ENCODE results near the gene PATJ. TPM values are rescaled to one million over a fixed set of nuclear protein-coding genes. Genes with fewer than 3 reads are reported as not detected.

PATJ gene
- total RNA-seq, 1 experiment from 2014 or later = 48.8 TPM

- no peak overlapping the region for H3K4me3 ChIP-seq (replicated peaks in 1 of 2; ENCODE audit: low read depth in 1 of 2, low read length in 2 of 2)
- no TSS peak for BruUV-seq (replicated peaks)
- H3K36me3 ChIP-seq (ENCODE audit: control insufficient read depth in 1 of 2, insufficient read depth in 2 of 2, low read length in 2 of 2) = no peaks in the 10 kb centered on the region
- CTCF ChIA-PET = no interaction called here
- no peak overlapping the region for H2AFZ ChIP-seq (ENCODE audit: low read depth, low read length, poor library complexity, severe bottlenecking)
- POLR2A ChIA-PET = no interaction called here
- no peaks in the 10 kb centered on the region for H3K4me1 ChIP-seq (ENCODE audit: control insufficient read depth in 1 of 2, insufficient read depth in 2 of 2, low read length in 2 of 2)
- H3K9me2 ChIP-seq (ENCODE audit: insufficient read depth) = no peaks in the 10 kb centered on the region
- ATAC-seq (no peak), DNase-seq (ENCODE audit: low read depth, low spot score) (no peak)
- no peak overlapping the region for H3K4me2 ChIP-seq (ENCODE audit: low read length)
- intact Hi-C loops (cut with micrococcal nuclease) = no loop called here
- no peak overlapping the region for H3K9ac ChIP-seq (ENCODE audit: low read length)
- H3K27ac ChIP-seq (ENCODE audit: low read depth, low read length) = no peak overlapping the region
- H3K79me2 ChIP-seq (ENCODE audit: insufficient read depth, low read length) = no peaks in the 10 kb centered on the region
- TF ChIP-seq EZH2phosphoT487 (IDR thresholded peaks at IDR 0.05; ENCODE audit: borderline replicate concordance) = no peak
- TF ChIP-seq ZNF274 (IDR thresholded peaks at IDR 0.05; ENCODE audit: low read depth, low read length) = no peak
- TF ChIP-seq ZBTB33 (IDR thresholded peaks at IDR 0.05; ENCODE audit: extremely low read depth, insufficient replicate concordance, low read length) = no peak
- no peak for TF ChIP-seq POLR2AphosphoS5 (IDR thresholded peaks at IDR 0.05; ENCODE audit: low read depth, low read length)
- no peak for TF ChIP-seq YY1 (IDR thresholded peaks at IDR 0.05; ENCODE audit: extremely low read depth, insufficient replicate concordance, low read depth, low read length)
- no peak for TF ChIP-seq CTCF (IDR thresholded peaks at IDR 0.05 in 2 of 3, conservative IDR thresholded peaks at IDR 0.05 in 1 of 3; ENCODE audit: borderline replicate concordance in 1 of 3, insufficient read depth in 1 of 3, low read depth in 2 of 3, low read length in 2 of 3)
- TF ChIP-seq SIN3A (IDR thresholded peaks at IDR 0.05; ENCODE audit: low read depth) = no peak
- TF ChIP-seq EZH2 (IDR thresholded peaks at IDR 0.05) = no peak
- no peak for TF ChIP-seq ELF1 (IDR thresholded peaks at IDR 0.05; ENCODE audit: borderline replicate concordance, low read depth)
- TF ChIP-seq POLR2A (IDR thresholded peaks at IDR 0.05; ENCODE audit: borderline replicate concordance, extremely low read depth, insufficient read depth, insufficient read length) = no peak
- TF ChIP-seq SP1 (IDR thresholded peaks at IDR 0.05; ENCODE audit: low read depth) = no peak
- TF ChIP-seq REST (IDR thresholded peaks at IDR 0.05; ENCODE audit: low read depth) = no peak
- no peak for TF ChIP-seq ZFX (IDR thresholded peaks at IDR 0.05)
- no peak for TF ChIP-seq CEBPB (IDR thresholded peaks at IDR 0.05; ENCODE audit: low read depth)
- TF ChIP-seq TCF7L2 (IDR thresholded peaks at IDR 0.05; ENCODE audit: borderline replicate concordance, extremely low read depth, insufficient read depth, insufficient read length) = no peak
- RAD21 ChIA-PET (ENCODE audit: low non-redundant PET in 1 of 2, low total read pairs in 2 of 2, uncharacterized antibody in 2 of 2, unreplicated experiment in 2 of 2) = no interaction called here
- no peaks in the 10 kb centered on the region for H4K20me1 ChIP-seq (ENCODE audit: insufficient read depth)
- no peaks in the 10 kb centered on the region for H3K27me3 ChIP-seq (ENCODE audit: insufficient read depth, low read length)
- H3K9me3 ChIP-seq (ENCODE audit: control insufficient read depth in 1 of 2, insufficient read depth in 1 of 2, low read depth in 1 of 2, low read length in 2 of 2) = no peaks in the 10 kb centered on the region
Measured at GRCh38 chr1:61973100-61973837, 231.0 kb downstream of the PATJ start.
